Fibroblast of skin of right quadriceps (primary cell): ENCODE measurements around the gene GSS.
"Not testable (repeated sequence)": the region's sequence is repeated elsewhere in the genome, so short reads cannot be mapped to it uniquely, and the experiment has no call there.

Source experiments
- DNase-seq: peaks from one replicate; pipeline ENCODE4 v3.0.0-alpha.2; 2013

GSS gene

GRCh38 chr20:34896086-34896621 lies 59.5 kb downstream of the GSS start:
- no peak for DNase-seq

- DNase-seq, result no peak
Measured at GRCh38 chr20:34895465-34895864, 60.1 kb downstream of the GSS start.

GRCh38 chr20:34894723-34895122 lies 60.9 kb downstream of the GSS start:
- DNase-seq, result no peak

- DNase-seq, result no peak
Measured at GRCh38 chr20:34892671-34893070, 62.9 kb downstream of the GSS start.

- peak; percentile 67 for DNase-seq
Measured at GRCh38 chr20:34891166-34892062, 64.2 kb downstream of the GSS start.

- DNase-seq, result no peak
Measured at GRCh38 chr20:34888468-34888867, 67.1 kb downstream of the GSS start.

- no peak for DNase-seq
Measured at GRCh38 chr20:34887023-34887422, 68.6 kb downstream of the GSS start.

- DNase-seq, result no peak
Measured at GRCh38 chr20:34886122-34886521, 69.5 kb downstream of the GSS start.

- no peak for DNase-seq
Measured at GRCh38 chr20:34884260-34884659, 71.3 kb downstream of the GSS start.

- no peak for DNase-seq
Measured at GRCh38 chr20:34883809-34884208, 71.8 kb downstream of the GSS start.

GRCh38 chr20:34883087-34883688 lies 72.4 kb downstream of the GSS start:
- no peak for DNase-seq

GRCh38 chr20:34881689-34882088 lies 73.9 kb downstream of the GSS start:
- DNase-seq, result no peak

GRCh38 chr20:34880971-34881370 lies 74.6 kb downstream of the GSS start:
- not testable (repeated sequence) for DNase-seq

GRCh38 chr20:34880215-34880850 lies 75.3 kb downstream of the GSS start:
- DNase-seq, result no peak
